IPS-NIHi7 (cell line): Measurements from ENCODE around the gene HOXD11.

Experiments used
- DNase-seq: peaks from one replicate; pipeline ENCODE4 v3.0.0; 2012; ENCODE audit warnings: mixed read lengths; ENCODE audit errors: extremely low spot score

The HOXD11 gene

GRCh38 chr2:176148751-176149421 lies 41.8 kb downstream of the HOXD11 start:
- no peak for DNase-seq

GRCh38 chr2:176149481-176149938 lies 42.4 kb downstream of the HOXD11 start:
- no peak for DNase-seq

GRCh38 chr2:176149939-176150583 lies 43.0 kb downstream of the HOXD11 start:
- DNase-seq: no peak

GRCh38 chr2:176150584-176151441 lies 43.7 kb downstream of the HOXD11 start:
- DNase-seq: no peak

- no peak for DNase-seq
These were observed 44.6 kb downstream of the HOXD11 start, which contains the start of gene HOXD4 for GRCh38 chr2:176151442-176152287. Gene HOXD4 (plus strand): TSS chr2:176151550. CDS start chr2:176151634, 84 bp downstream.

GRCh38 chr2:176152350-176153181 lies 45.5 kb downstream of the HOXD11 start:
- no peak for DNase-seq

- no peak for DNase-seq
These were observed 47.6 kb downstream of the HOXD11 start for GRCh38 chr2:176154576-176155252.

GRCh38 chr2:176155356-176156044 lies 48.4 kb downstream of the HOXD11 start:
- no peak for DNase-seq

GRCh38 chr2:176156301-176156806 lies 49.3 kb downstream of the HOXD11 start:
- DNase-seq: no peak

GRCh38 chr2:176156807-176157498 lies 49.9 kb downstream of the HOXD11 start, which contains the start of gene HOXD3:
Gene HOXD3 (plus strand): TSS chr2:176157307. CDS start chr2:176169115, 11,808 bp downstream.
- no peak for DNase-seq

GRCh38 chr2:176157499-176158185 lies 50.6 kb downstream of the HOXD11 start:
- no peak for DNase-seq

GRCh38 chr2:176158186-176158591 lies 51.1 kb downstream of the HOXD11 start:
- no peak for DNase-seq

GRCh38 chr2:176158855-176159662 lies 52.0 kb downstream of the HOXD11 start:
- no peak for DNase-seq
